ENCODE measurements around the gene SYNPO2.

Gene SYNPO2

DNA sequence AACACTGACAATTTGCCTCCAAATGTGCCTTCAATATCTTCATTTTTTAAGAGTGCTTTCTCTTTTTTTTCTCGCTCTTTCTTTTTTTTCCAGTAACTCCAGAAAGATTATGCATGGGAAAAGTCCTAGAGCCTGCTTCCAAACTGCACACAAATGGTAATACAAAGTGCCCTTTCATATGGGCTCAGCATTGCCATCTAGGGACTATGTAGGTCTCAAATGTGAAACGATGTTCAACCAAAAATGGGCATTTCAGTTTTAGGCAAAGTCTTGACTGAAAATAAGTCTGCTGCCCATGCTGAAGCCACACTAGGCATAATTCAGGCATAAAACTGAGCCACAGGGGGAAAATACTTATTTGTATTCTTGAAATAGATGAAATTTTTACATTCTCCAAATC is 65.6 kb downstream of the SYNPO2 start:
- DNase-seq (ENCODE audit: low read depth), result peak; percentile 73
- no peak overlapping the region for H3K4me3 ChIP-seq (replicated peaks; ENCODE audit: low read depth, low read length)
- TF ChIP-seq, protein P1, sequence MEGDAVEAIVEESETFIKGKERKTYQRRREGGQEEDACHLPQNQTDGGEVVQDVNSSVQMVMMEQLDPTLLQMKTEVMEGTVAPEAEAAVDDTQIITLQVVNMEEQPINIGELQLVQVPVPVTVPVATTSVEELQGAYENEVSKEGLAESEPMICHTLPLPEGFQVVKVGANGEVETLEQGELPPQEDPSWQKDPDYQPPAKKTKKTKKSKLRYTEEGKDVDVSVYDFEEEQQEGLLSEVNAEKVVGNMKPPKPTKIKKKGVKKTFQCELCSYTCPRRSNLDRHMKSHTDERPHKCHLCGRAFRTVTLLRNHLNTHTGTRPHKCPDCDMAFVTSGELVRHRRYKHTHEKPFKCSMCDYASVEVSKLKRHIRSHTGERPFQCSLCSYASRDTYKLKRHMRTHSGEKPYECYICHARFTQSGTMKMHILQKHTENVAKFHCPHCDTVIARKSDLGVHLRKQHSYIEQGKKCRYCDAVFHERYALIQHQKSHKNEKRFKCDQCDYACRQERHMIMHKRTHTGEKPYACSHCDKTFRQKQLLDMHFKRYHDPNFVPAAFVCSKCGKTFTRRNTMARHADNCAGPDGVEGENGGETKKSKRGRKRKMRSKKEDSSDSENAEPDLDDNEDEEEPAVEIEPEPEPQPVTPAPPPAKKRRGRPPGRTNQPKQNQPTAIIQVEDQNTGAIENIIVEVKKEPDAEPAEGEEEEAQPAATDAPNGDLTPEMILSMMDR (IDR thresholded peaks at IDR 0.05; ENCODE audit: low read length, missing control alignments), result peak; percentile 53

DNA sequence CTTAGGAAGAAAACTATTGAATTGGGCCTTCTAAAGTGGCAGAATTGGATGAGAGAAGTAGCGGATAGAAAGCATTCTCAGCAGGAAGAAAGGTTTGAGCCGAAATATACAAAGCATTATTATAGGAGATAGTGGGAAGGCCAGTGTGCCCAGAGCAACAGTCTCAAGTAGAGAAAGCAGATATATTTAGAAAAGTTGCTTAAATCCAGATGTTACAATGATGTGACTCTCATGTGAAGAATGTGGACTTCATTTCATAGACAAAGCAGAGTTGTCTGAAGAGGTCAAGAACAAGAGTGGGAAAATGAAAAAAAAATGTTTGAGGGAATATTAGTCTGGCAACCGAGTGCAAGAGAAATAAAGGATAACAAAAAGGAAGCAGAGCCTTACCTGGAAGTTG is 66.9 kb downstream of the SYNPO2 start:
- no peak overlapping the region for H3K4me3 ChIP-seq (replicated peaks; ENCODE audit: low read depth, low read length)
- DNase-seq (ENCODE audit: low read depth), result peak; percentile 77
- TF ChIP-seq, protein P1 (IDR thresholded peaks at IDR 0.05; ENCODE audit: low read length, missing control alignments), result no peak

DNA sequence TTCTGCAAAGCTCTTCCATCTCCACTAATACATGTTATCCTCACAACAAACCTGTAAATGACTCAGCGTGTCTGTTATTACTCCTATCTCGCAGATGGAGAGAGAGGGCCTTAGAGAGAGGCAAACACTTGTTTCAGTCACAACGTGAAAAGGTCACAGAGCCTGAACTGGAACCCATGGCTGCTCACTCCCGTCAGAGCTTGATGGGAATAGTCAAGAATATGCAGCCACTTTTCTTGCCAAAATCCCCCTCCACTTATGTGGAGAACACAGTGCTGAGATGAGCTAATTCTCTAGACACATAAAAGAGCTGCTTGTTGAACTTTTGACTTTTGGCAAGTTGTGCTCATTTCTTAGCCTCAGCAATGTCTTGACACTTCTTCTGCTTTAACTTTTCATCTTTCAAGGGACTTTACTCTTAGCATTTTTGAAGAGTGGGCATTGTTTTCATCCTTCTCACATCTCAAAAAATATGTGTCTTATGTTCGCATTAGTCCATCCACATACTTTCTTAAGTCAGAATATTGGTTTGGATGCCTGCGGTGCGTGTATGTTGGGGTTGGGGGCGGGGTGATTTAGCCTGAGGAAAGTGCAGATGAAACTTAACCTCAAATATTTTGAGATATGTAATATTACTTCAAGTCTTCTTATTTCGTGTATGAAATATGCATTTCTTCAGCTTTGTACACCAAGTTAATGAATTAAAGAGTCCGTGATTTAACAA is 69.2 kb downstream of the SYNPO2 start:
- DNase-seq (ENCODE audit: low read depth), result peak; percentile 19
- no peak overlapping the region for H3K4me3 ChIP-seq (replicated peaks; ENCODE audit: low read depth, low read length)
- TF ChIP-seq, protein P1 (IDR thresholded peaks at IDR 0.05; ENCODE audit: low read length, missing control alignments), result no peak

DNA sequence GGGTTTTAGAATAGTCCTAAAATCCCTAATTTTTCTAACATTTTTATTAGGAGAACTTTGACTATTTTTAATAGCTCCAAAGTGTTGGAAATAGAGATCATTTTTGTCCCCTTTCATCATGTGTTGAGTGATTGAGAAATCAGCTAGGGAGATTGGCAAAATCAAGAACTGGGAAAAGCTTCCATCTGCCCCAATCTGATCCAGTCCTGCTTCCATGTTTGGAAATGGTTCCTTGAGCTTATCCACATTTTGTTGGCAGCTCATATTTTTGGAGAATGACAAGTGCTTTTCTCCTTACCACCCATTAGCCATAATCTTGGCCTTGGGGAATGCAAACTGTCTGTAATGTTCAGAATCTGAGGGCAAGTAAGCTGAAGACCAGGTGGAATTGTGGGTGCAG is 73.9 kb downstream of the SYNPO2 start:
- TF ChIP-seq, protein P1 (IDR thresholded peaks at IDR 0.05; ENCODE audit: low read length, missing control alignments), result no peak
- H3K4me3 ChIP-seq (replicated peaks; ENCODE audit: low read depth, low read length), result no peak overlapping the region
- DNase-seq (ENCODE audit: low read depth), result peak; percentile 31

DNA sequence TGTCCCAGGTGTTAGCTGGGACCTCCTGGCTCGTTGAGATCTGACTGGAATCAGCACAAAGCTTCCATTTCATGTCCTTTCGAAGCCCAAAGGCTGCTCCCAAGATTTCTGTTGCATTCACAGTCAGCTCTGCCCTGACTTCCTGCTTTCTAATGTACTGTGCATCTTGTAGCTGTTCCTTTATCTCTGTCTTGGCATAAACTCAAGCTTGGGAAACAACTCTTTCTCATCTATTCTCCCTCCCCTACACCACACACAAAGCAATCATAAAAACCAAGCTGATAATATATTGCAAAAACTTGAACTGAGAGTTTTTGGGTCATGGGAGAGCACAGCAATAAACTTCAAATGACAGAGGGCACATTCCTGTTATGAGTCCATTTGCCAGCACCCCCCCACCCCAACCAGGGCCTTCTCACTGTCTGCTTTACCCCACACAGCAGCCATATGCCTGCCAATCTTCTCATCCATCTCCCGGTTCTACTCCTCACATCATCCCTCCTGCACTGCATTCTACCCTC is 76.3 kb downstream of the SYNPO2 start:
- peak; percentile 93 for DNase-seq (ENCODE audit: low read depth)
- no peak overlapping the region for H3K4me3 ChIP-seq (replicated peaks; ENCODE audit: low read depth, low read length)
- TF ChIP-seq, protein P1 (IDR thresholded peaks at IDR 0.05; ENCODE audit: low read length, missing control alignments), result no peak

DNA sequence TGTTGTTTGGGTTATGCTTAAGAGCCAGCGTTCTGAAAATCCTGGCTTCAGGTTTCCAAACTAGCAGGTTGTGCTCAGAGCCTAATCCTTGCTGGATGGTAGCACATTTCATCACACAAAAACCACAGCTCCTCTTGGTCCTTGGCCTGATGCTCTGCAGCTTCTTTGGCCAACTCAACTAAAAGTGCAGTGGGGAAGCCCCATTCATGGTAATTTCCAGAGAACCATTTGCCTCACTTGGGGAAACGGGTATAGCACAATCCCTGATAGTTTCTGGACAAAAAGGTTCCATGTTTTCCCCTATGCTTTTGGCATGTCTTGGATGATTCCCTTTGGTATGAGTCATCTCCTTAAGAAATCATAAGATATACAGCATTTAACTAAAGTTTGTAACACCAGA is 78.7 kb downstream of the SYNPO2 start:
- TF ChIP-seq, protein P1 (IDR thresholded peaks at IDR 0.05; ENCODE audit: low read length, missing control alignments), result no peak
- peak; percentile 85 for DNase-seq (ENCODE audit: low read depth)
- no peak overlapping the region for H3K4me3 ChIP-seq (replicated peaks; ENCODE audit: low read depth, low read length)

DNA sequence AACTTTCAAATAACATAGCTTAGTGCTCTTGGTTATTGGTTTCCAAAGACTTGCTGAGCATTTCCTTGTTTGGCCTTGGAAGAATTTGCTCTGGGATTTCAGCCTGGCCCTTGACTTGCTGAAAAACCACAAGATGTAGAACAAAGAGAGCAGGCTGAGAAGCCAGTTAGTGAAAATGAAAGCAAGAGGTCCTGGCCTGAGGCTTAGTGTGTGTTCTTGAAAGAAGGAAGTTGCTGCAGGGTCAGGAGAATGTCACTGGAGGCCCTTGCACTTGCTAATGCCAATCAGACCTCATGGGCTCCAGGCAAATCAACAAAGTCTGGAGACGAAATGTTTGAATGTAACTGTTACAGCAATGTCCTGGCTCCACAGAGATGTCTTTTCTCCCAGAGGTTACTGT is 79.4 kb downstream of the SYNPO2 start:
- DNase-seq (ENCODE audit: low read depth), result peak; percentile 92
- TF ChIP-seq, protein P1 (IDR thresholded peaks at IDR 0.05; ENCODE audit: low read length, missing control alignments), result no peak
- H3K4me3 ChIP-seq (replicated peaks; ENCODE audit: low read depth, low read length), result no peak overlapping the region
